Mucosa of descending colon (tissue), 3 donors: ENCODE results near the gene RPTOR. TPM values are rescaled to one million over a fixed set of nuclear protein-coding genes. Genes with fewer than 3 reads are reported as not detected.

ENCODE experiments used
- ATAC-seq: fragments of 200-7000 bp; cut with Tn5 transposase; one replicate; pipeline ENCODE4 v1.9.1; 2020; ENCODE audit warnings: mild to moderate bottlenecking, moderate library complexity
- DNase-seq, 3 donors: peaks; one replicate each; pipeline ENCODE4 v3.0.0-alpha.2; 2020
- H3K36me3 ChIP-seq: fragments of 200-600 bp; one replicate; pipeline ENCODE4 v1.8.0; 2021; ENCODE audit warnings: low read depth, mild to moderate bottlenecking
- H3K4me1 ChIP-seq: fragments of 200-600 bp; one replicate; pipeline ENCODE4 v1.8.0; 2021; ENCODE audit warnings: low read depth, mild to moderate bottlenecking
- H3K4me3 ChIP-seq: fragments of 200-600 bp; one replicate; pipeline ENCODE4 v1.8.0; 2021; ENCODE audit warnings: mild to moderate bottlenecking
- H3K9me3 ChIP-seq: fragments of 200-600 bp; one replicate; pipeline ENCODE4 v1.8.0; 2021; ENCODE audit warnings: mild to moderate bottlenecking
- CTCF ChIP-seq: fragments of 200-600 bp; IDR thresholded peaks from one replicate; pipeline ENCODE4 v1.8.0; 2022; ENCODE audit warnings: antibody characterized with exemption, mild to moderate bottlenecking
- intact Hi-C, 2 donors: fragments of 100-400 bp; cut with DNase I in 1 of 2; cut with micrococcal nuclease in 1 of 2; formaldehyde crosslinking; loops; one replicate each; pipeline versions ENCODE4 v1.11.0 to v1.11.1; 2022; cut with DNase I, micrococcal nuclease
- total RNA-seq, 3 donors: library from RNA; stranded (reverse); fragmentation: NEBNext Ultra II Directional in 2 of 3; extraction: Animal tissue kit (Norgen Biotek cat#: 25700) in 2 of 3; gene quantifications; one replicate each; pipeline versions ENCODE4 v1.2.1 to v1.2.4, GENCODE V29; 2021 to 2023
- donor health status: DM: no; HTN: no; CAD: no; lungs with moderate emphysema.
- donor health status: DM: no; HTN: no; CAD: no.
- donor health status: DM: no; HTN: yes; CAD: no.

Gene RPTOR
- total RNA-seq, 3 donors from 2014 or later: 30.5 to 44.4 (median 37.2) TPM

- no peak overlapping the region for H3K4me3 ChIP-seq
- H3K4me1 ChIP-seq: no peaks in the 10 kb centered on the region
- DNase-seq (peak; percentile 40 to 85 (median 81)), ATAC-seq (peak; percentile 87)
- intact Hi-C loops: loop anchor here in 1 of 2 donors (10.0 kb wide), 1 partner anchor 119 kb away; no protein-coding TSS in a partner anchor
- no peaks in the 10 kb centered on the region for H3K9me3 ChIP-seq
- no peaks in the 10 kb centered on the region for H3K36me3 ChIP-seq
- peak; percentile 40 for TF ChIP-seq CTCF
Measured at GRCh38 chr17:80866050-80866793, 321.6 kb downstream of the RPTOR start.

- no peak for DNase-seq
- intact Hi-C loops: loop anchor here in 1 of 2 donors (10.0 kb wide), 1 partner anchor 117 kb away; no protein-coding TSS in a partner anchor
- ATAC-seq: no peak
Measured at GRCh38 chr17:80868022-80868609, 323.5 kb downstream of the RPTOR start.

DNA sequence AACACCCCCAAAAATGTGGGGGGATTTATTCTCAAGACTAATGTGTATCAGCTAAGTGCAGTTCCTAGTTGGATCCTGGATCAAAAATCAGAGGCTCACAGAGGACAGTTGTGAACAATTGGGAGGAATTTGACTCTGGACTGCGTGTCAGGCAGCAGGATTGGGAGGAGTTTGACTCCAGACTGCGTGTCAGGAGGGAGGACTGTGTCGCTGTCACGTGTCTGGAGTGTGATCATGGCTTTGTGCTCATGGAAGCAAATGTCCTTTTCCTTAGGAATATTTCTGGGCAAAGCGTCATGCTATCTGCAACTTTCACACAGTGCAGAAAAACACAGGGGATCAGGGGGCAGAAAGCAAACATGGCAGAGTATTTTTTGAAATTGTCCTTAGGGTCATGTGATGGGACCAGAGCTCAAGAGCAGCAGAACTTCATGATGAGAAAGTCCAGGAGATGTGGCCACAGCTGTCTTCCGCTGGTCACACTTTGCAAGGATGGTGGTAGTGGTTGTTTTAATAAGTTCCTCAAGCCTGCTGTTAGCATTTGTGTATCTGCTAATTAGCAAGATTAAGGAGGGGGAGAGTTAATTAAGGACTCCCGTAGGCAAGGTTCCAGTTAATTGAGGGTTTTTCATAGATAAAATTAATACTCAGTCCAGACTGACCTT is 325.0 kb downstream of the RPTOR start:
- no peak for TF ChIP-seq CTCF
- DNase-seq: peak in 2 of 3 donors; percentile 6 to 8
- intact Hi-C loops: loop anchor here in 1 of 2 donors (10.0 kb wide), 1 partner anchor 115 kb away; no protein-coding TSS in a partner anchor
- no peak overlapping the region for H3K4me3 ChIP-seq
- no peaks in the 10 kb centered on the region for H3K4me1 ChIP-seq
- H3K9me3 ChIP-seq: no peaks in the 10 kb centered on the region
- ATAC-seq: no peak
- H3K36me3 ChIP-seq: no peaks in the 10 kb centered on the region

More at GRCh38 chr17:80868022-80868609, 323.5 kb downstream of the RPTOR start:
- no peaks in the 10 kb centered on the region for H3K9me3 ChIP-seq
- H3K4me3 ChIP-seq: no peak overlapping the region
- H3K4me1 ChIP-seq: no peaks in the 10 kb centered on the region
- no peaks in the 10 kb centered on the region for H3K36me3 ChIP-seq
- no peak for TF ChIP-seq CTCF

- H3K9me3 ChIP-seq: no peaks in the 10 kb centered on the region
- no peak for TF ChIP-seq CTCF
- H3K36me3 ChIP-seq: no peaks in the 10 kb centered on the region
- DNase-seq: peak in 2 of 3 donors; percentile 13 to 25
- no peak overlapping the region for H3K4me3 ChIP-seq
- H3K4me1 ChIP-seq: no peaks in the 10 kb centered on the region
- peak; percentile 20 for ATAC-seq
- intact Hi-C loops: no loop called here
Measured at GRCh38 chr17:80870401-80870800, 325.8 kb downstream of the RPTOR start.

DNA sequence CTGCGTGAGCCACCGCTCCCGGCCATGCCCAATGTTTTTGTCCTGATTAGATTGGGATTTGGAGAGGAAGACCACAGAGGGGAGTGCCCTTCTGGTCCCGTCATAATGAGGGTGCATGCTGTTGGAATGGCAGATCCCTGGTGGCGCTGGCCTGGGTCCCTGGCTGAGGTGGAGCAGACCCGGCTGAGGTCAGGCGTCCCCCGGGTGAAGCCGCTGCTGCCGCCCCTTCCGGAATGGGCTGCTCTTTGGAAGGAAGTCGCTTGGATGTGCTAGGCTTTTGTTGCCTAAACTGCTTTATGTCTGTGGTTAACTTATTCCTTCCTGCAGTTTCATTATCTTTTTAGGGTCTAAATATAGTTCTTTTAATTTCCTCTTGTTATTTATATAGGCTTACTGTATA is 326.7 kb downstream of the RPTOR start:
- DNase-seq (peak in 2 of 3 donors; percentile 31 to 56), ATAC-seq (peak; percentile 25)
- TF ChIP-seq CTCF: no peak
- no peaks in the 10 kb centered on the region for H3K9me3 ChIP-seq
- H3K4me3 ChIP-seq: no peak overlapping the region
- no peaks in the 10 kb centered on the region for H3K36me3 ChIP-seq
- intact Hi-C loops: no loop called here
- no peaks in the 10 kb centered on the region for H3K4me1 ChIP-seq
